ENCODE results near the gene KRTAP12-1.

- TF ChIP-seq CTCF (IDR thresholded peaks at IDR 0.05) (no peak), SP1 (CRISPR knock-in tag; conservative IDR thresholded peaks at IDR 0.05) (no peak), RELA (CRISPR knock-in tag; IDR thresholded peaks at IDR 0.05; ENCODE audit: borderline replicate concordance) (no peak), ARID4B (CRISPR knock-in tag; IDR thresholded peaks at IDR 0.05; ENCODE audit: borderline replicate concordance) (no peak), USF2 (CRISPR knock-in tag; IDR thresholded peaks at IDR 0.05) (no peak), TEAD4 (CRISPR knock-in tag; IDR thresholded peaks at IDR 0.05) (no peak), GABPB1 (CRISPR knock-in tag; IDR thresholded peaks at IDR 0.05) (no peak)
Measured at GRCh38 chr21:44730951-44731579, 49.1 kb upstream of the KRTAP12-1 start.
